IPS DF 6.9 (cell line): ENCODE results near the gene FEN1.

Experiments used
- DNase-seq: peaks from one replicate; pipeline ENCODE4 v3.0.0-alpha.2; 2013; ENCODE audit warnings: low read depth, low spot score
- H3K27ac ChIP-seq: one replicate; pipeline ENCODE4 v1.5.1; 2013; ENCODE audit warnings: low read length, control low read depth
- H3K27me3 ChIP-seq: 2 replicates; pipeline ENCODE4 v1.6.1; 2013; ENCODE audit warnings: mild to moderate bottlenecking, low read length; ENCODE audit not compliant: control insufficient read depth, insufficient read depth
- H3K36me3 ChIP-seq: 2 replicates; pipeline ENCODE4 v1.6.1; 2013; ENCODE audit warnings: low read length; ENCODE audit not compliant: control insufficient read depth, insufficient read depth
- H3K4me1 ChIP-seq: 2 replicates; pipeline ENCODE4 v1.6.1; 2013; ENCODE audit warnings: low read length; ENCODE audit not compliant: control insufficient read depth, insufficient read depth
- H3K4me3 ChIP-seq: 2 replicates; pipeline ENCODE4 v1.5.1; 2013; ENCODE audit warnings: mild to moderate bottlenecking, low read length
- H3K9me3 ChIP-seq: 2 replicates; pipeline ENCODE4 v1.6.1; 2013; ENCODE audit warnings: low read length, inconsistent platforms; ENCODE audit not compliant: control insufficient read depth, insufficient read depth
- WGBS: extraction: QIAGEN DNeasy Blood & Tissue Kit; methylation state at CpG from one replicate; pipeline ENCODE4 v1.1.7; 2013; ENCODE audit warnings: mixed read lengths, missing lambda C conversion rate; ENCODE audit not compliant: insufficient read length, insufficient coverage; 5-methylcytosine and 5-hydroxymethylcytosine counted together

The FEN1 gene

DNA sequence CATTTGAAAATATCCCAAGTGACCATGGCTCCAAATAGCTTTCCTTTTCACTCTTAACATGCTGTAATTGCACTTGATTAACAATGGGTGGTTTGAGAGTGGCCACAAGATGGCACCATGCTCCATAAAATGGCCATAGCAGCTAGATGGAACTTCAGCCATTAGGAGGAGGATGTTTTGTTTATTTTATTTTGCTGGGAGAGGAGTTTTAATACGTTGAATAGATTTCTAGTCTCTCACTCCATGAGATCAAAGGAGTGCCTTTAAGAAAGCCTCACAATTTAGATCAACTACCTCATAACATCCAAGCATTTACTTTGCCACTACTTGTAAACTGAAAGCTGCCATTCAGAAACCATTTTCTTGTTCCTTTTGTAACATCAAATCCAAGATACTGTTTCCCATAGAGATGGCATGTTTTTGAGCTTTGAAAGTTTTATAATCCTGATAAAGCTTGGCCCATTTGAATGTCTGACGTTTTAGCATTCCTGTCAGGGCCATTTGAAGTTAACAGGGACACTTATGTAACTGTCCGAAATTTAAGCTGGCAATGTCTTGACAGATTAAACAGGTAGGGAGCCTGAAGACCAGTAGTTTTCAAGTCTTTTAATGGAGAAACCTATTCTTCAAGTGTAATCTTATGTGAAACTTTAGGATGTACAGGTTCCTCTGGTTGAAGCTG is 4.7 kb downstream of the FEN1 start:
- no peak overlapping the region for H3K4me3 ChIP-seq
- no peaks in the 10 kb centered on the region for H3K27me3 ChIP-seq
- DNase-seq = no peak
- no peak overlapping the region for H3K27ac ChIP-seq
- H3K36me3 ChIP-seq = peaks cover 17% of the 10 kb centered on the region
- no peaks in the 10 kb centered on the region for H3K4me1 ChIP-seq
- no peaks in the 10 kb centered on the region for H3K9me3 ChIP-seq
- WGBS = no CpG with 5 or more reads among the region's 3 CpGs

DNA sequence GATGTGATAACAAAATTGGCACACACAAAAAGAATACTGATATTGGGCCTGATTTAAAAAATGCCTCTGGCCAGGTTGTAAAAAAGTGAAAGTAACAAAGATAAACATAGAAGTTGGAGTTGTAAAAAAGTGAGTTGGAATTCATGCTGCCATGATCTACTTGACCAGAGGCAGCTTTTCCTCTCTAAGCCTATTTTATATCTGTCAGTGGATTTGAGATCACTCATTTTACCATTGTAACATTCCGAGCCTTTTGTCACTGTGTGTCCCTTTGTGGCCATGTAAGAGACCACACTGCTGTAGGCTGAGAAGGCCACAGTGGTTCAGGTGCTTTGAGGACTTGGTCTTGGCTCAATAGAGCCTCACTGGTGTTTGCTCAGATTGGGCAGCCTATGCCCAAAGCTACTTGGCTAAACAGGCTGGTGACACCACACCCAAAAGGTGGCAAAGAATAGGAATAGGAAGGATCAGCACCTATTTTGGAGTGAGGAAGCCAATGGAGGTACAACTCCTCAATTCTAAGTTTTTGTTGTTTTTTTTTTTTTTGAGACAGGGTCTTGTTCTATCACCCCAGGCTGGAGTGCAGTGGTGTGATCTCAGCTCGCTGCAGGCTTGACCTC is 7.1 kb downstream of the FEN1 start:
- no peak overlapping the region for H3K27ac ChIP-seq
- no peak for DNase-seq
- H3K4me1 ChIP-seq = no peaks in the 10 kb centered on the region
- H3K9me3 ChIP-seq = no peaks in the 10 kb centered on the region
- no CpG with 5 or more reads among the region's 2 CpGs for WGBS
- H3K4me3 ChIP-seq = no peak overlapping the region
- peaks cover 37% of the 10 kb centered on the region for H3K36me3 ChIP-seq
- no peaks in the 10 kb centered on the region for H3K27me3 ChIP-seq

GRCh38 chr11:61800331-61801281 is 7.9 kb downstream of the FEN1 start:
- Histone ChIP-seq H3K27ac (no peak overlapping the region), H3K36me3 (peaks cover 39% of the 10 kb centered on the region), H3K4me3 (no peak overlapping the region), H3K9me3 (no peaks in the 10 kb centered on the region), H3K27me3 (no peaks in the 10 kb centered on the region), H3K4me1 (no peaks in the 10 kb centered on the region)
- WGBS = no CpG with 5 or more reads among the region's 3 CpGs
- DNase-seq = no peak

GRCh38 chr11:61802605-61803004 is 9.9 kb downstream of the FEN1 start:
- H3K4me1 ChIP-seq = no peaks in the 10 kb centered on the region
- H3K4me3 ChIP-seq = no peak overlapping the region
- WGBS = no CpG with 5 or more reads among the region's 6 CpGs
- no peak overlapping the region for H3K27ac ChIP-seq
- H3K27me3 ChIP-seq = no peaks in the 10 kb centered on the region
- no peak for DNase-seq
- H3K9me3 ChIP-seq = no peaks in the 10 kb centered on the region
- peaks cover 44% of the 10 kb centered on the region for H3K36me3 ChIP-seq

DNA sequence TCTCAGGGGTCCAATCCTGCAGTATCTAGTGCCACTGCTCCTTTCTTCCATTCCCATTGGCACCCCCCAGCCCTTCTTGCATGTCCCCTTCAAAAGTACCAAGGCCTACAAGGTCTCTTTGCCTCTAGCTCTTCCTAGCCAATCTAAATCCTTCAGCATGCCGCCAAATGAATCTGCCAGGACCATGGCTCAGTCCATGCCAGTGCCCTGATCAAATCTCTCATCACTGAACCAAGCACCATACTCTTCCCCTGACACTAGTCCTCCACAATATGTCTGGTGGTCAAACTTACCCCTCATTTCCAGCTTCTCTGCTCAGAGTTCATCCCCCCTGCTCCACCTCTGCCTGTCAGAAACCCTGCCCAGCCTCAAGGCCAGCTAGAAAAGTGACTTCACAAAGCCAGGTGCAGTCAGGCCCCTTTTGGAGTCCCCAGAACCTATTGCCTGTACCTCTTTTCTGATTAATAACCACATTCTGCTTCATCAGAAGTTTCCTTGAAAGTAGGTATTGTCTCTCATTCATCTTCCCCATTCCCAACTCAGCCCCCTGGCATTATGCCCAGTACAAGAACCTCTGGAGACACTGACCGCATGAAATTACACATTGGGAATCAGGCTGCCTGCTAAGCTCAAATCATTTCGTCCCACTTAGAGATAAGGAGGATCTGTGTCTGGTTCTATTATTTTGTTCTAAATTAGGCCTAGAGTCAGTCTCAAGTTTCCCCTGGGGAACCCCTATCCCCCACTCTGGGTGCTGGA is 11.4 kb downstream of the FEN1 start:
- WGBS = no CpG with 5 or more reads among the region's 3 CpGs
- H3K4me1 ChIP-seq = no peaks in the 10 kb centered on the region
- H3K4me3 ChIP-seq = no peak overlapping the region
- no peaks in the 10 kb centered on the region for H3K9me3 ChIP-seq
- H3K27ac ChIP-seq = no peak overlapping the region
- no peak for DNase-seq
- H3K27me3 ChIP-seq = no peaks in the 10 kb centered on the region
- H3K36me3 ChIP-seq = peaks cover 47% of the 10 kb centered on the region

GRCh38 chr11:61805146-61805545 is 12.4 kb downstream of the FEN1 start:
- no peaks in the 10 kb centered on the region for H3K4me1 ChIP-seq
- no peak for DNase-seq
- H3K27ac ChIP-seq = no peak overlapping the region
- no peaks in the 10 kb centered on the region for H3K9me3 ChIP-seq
- H3K36me3 ChIP-seq = peaks cover 53% of the 10 kb centered on the region
- no peaks in the 10 kb centered on the region for H3K27me3 ChIP-seq
- WGBS = no CpG with 5 or more reads among the region's 1 CpG
- H3K4me3 ChIP-seq = no peak overlapping the region

- WGBS = no CpG with 5 or more reads among the region's 5 CpGs
- DNase-seq = no peak
- Histone ChIP-seq H3K27me3 (no peaks in the 10 kb centered on the region), H3K27ac (no peak overlapping the region), H3K36me3 (peaks cover 65% of the 10 kb centered on the region), H3K4me1 (no peaks in the 10 kb centered on the region), H3K9me3 (no peaks in the 10 kb centered on the region), H3K4me3 (no peak overlapping the region)
Observed at GRCh38 chr11:61806785-61807184, 14.1 kb downstream of the FEN1 start.

DNA sequence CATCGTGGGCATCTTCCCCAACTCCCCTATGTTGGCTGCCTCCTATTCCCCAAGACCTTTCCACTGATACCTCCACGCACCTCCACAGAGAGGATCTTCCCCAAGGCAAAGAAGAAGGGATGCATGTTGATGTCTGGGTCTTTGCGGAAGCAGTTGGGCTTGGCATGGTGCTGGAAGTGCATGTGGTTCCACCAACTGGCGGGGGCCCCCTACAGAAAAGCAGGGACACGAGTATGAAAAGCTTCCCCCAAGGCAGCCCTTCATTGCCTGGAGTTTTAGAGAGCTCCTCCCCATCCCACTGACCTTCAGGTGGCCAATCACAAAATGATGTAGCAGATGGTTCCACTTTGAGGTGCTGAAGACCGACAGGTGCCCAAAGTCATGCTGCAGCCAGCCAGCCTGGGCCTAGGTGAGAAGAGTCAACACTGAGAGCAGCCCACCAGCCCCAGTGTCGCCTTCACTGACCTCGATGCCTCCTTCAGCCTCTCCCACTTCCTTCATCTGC is 18.0 kb downstream of the FEN1 start:
- H3K4me3 ChIP-seq = no peak overlapping the region
- no peak overlapping the region for H3K27ac ChIP-seq
- H3K9me3 ChIP-seq = no peaks in the 10 kb centered on the region
- DNase-seq = no peak
- no CpG with 5 or more reads among the region's 8 CpGs for WGBS
- H3K27me3 ChIP-seq = no peaks in the 10 kb centered on the region
- peaks cover 46% of the 10 kb centered on the region for H3K36me3 ChIP-seq
- H3K4me1 ChIP-seq = no peaks in the 10 kb centered on the region

DNA sequence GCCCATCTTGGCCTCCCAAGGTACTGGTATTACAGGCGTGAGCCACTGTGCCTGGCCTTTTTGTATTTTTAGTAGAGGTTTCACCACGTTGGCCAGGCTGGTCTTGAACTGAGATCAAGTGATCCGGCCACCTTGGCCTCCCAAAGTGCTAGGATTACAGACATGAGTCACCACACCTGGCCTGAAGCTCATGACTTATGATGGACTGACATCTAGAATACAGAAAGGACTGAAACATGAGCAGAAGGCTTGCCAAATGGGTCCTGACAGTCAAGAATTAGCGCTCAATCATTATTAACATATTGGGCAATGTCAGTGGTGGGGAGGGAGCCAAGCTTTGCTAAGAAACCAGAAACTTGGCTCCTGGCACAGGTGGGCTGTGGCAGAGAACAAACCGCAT is 19.1 kb downstream of the FEN1 start:
- Histone ChIP-seq H3K9me3 (no peaks in the 10 kb centered on the region), H3K4me3 (no peak overlapping the region), H3K27me3 (no peaks in the 10 kb centered on the region), H3K27ac (no peak overlapping the region), H3K4me1 (no peaks in the 10 kb centered on the region), H3K36me3 (peaks cover 39% of the 10 kb centered on the region)
- no peak for DNase-seq
- WGBS = no CpG with 5 or more reads among the region's 5 CpGs
